Right lobe of liver (tissue), 4 donors: Measurements from ENCODE around the gene GPI.

Source experiments
- POLR2A ChIP-seq: fragments of 450-650 bp; IDR thresholded peaks from one replicate; pipeline ENCODE4 v1.6.1; 2017; ENCODE audit warnings: antibody characterized with exemption, mild to moderate bottlenecking
- TF ChIP-seq, protein P1 (sequence below), 4 donors: fragments of 200-600 bp in 3 of 4; fragments of 450-650 bp in 1 of 4; IDR thresholded peaks; one replicate each; pipeline versions ENCODE4 v1.5.1 to v1.8.0; 2016 to 2022; ENCODE audit warnings: antibody characterized with exemption in 4 of 4, mild to moderate bottlenecking in 2 of 4
- donor health status: DM: no; HTN: no; CAD: no.
- donor health status: DM: no; HTN: no; CAD: no.
- donor health status: DM: no; HTN: yes; CAD: no.

DNA sequence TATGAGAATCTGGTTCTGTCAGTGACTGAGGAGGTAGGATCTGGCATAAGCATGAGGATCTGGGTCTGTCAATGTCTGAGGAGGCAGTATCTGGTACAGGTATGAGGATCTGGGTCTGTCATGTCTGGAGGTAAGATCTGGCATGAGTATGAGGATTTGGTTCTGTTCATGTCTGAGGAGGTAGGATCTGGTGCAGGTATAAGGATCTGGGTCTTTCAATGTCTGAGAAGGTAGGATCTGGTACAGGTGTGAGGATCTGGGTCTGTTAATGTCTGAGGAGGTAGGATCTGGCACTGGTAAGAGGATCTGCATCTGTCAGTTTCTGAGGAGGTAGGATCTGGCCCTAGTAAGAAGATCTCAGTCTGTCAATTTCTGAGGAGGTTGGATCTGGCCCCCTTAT lies 26.8 kb downstream of the GPI start:
- TF ChIP-seq, protein P1, sequence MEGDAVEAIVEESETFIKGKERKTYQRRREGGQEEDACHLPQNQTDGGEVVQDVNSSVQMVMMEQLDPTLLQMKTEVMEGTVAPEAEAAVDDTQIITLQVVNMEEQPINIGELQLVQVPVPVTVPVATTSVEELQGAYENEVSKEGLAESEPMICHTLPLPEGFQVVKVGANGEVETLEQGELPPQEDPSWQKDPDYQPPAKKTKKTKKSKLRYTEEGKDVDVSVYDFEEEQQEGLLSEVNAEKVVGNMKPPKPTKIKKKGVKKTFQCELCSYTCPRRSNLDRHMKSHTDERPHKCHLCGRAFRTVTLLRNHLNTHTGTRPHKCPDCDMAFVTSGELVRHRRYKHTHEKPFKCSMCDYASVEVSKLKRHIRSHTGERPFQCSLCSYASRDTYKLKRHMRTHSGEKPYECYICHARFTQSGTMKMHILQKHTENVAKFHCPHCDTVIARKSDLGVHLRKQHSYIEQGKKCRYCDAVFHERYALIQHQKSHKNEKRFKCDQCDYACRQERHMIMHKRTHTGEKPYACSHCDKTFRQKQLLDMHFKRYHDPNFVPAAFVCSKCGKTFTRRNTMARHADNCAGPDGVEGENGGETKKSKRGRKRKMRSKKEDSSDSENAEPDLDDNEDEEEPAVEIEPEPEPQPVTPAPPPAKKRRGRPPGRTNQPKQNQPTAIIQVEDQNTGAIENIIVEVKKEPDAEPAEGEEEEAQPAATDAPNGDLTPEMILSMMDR (IDR thresholded peaks at IDR 0.05), result no peak
- no peak for TF ChIP-seq POLR2A
